PC-9 (cell line): Measurements from ENCODE around the gene GABRR3.

Experiments used
- EZH2 ChIP-seq: fragments of 200-600 bp; sonication (generic); IDR thresholded peaks from 2 replicates; pipeline ENCODE4 v1.8.0; 2017; ENCODE audit warnings: antibody characterized with exemption, low read depth
- TF ChIP-seq, protein P1 (sequence below): fragments of 200-600 bp; sonication (generic); conservative IDR thresholded peaks from 2 replicates; pipeline ENCODE4 v1.6.1; 2017; ENCODE audit warnings: mixed run types, antibody characterized with exemption, mild to moderate bottlenecking, moderate library complexity

DNA sequence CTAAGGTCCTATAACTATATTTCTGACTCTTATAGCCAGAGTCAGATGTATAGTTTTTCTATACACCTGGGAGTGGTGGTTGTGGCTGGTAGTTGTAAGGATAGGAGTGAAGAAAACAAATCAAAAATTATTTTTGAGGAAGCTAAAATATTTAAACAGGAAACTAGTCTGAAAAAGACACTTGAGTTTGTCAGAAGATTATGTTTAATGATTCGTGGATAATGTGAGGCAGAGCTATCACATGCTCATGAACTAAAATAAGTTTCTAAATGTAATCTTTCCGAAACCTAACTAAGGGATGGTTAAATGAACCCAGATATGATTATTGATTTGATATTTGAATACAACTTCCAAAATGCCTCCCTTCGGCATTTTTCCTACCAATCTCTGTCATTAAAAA is 30.4 kb downstream of the GABRR3 start:
- TF ChIP-seq, protein P1, sequence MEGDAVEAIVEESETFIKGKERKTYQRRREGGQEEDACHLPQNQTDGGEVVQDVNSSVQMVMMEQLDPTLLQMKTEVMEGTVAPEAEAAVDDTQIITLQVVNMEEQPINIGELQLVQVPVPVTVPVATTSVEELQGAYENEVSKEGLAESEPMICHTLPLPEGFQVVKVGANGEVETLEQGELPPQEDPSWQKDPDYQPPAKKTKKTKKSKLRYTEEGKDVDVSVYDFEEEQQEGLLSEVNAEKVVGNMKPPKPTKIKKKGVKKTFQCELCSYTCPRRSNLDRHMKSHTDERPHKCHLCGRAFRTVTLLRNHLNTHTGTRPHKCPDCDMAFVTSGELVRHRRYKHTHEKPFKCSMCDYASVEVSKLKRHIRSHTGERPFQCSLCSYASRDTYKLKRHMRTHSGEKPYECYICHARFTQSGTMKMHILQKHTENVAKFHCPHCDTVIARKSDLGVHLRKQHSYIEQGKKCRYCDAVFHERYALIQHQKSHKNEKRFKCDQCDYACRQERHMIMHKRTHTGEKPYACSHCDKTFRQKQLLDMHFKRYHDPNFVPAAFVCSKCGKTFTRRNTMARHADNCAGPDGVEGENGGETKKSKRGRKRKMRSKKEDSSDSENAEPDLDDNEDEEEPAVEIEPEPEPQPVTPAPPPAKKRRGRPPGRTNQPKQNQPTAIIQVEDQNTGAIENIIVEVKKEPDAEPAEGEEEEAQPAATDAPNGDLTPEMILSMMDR, result no peak
- TF ChIP-seq EZH2, result no peak
